Common myeloid progenitor, CD34-positive (primary cell): ENCODE measurements around the gene GABBR1.
"Not testable (repeated sequence)": the region's sequence is repeated elsewhere in the genome, so short reads cannot be mapped to it uniquely, and the experiment has no call there.

Source experiments
- CTCF ChIA-PET: fragments of 350-600 bp; sonication (Branson Sonifier 250); formaldehyde crosslinking; loops from one replicate; lab custom pipeline; 2021; ENCODE audit warnings: antibody characterized with exemption; lab: Charles Lee
- POLR2A ChIA-PET: fragments of 350-600 bp; sonication (Branson Sonifier 250); formaldehyde crosslinking; loops from one replicate; lab custom pipeline; 2021; ENCODE audit warnings: antibody characterized with exemption; lab: Charles Lee
- DNase-seq, 3 donors: peaks; one replicate each; pipeline versions ENCODE4 v3.0.0 to v3.0.0-alpha.2; 2013
- H3K27ac ChIP-seq, 2 experiments: 1 replicate in 1 of 2; 2 replicates in 1 of 2; pipeline ENCODE4 v1.7.0; 2013; ENCODE audit warnings: inconsistent platforms in 2 of 2, low read length in 2 of 2, mild to moderate bottlenecking in 2 of 2, low read depth in 1 of 2, moderate library complexity in 1 of 2; ENCODE audit not compliant: severe bottlenecking in 2 of 2, insufficient read depth in 1 of 2, poor library complexity in 1 of 2
- H3K27me3 ChIP-seq, 5 experiments: replicated peaks in 2 of 5; 1 replicate in 3 of 5; 2 replicates in 2 of 5; pipeline versions ENCODE4 v1.6.1 to v1.7.0; 2013; ENCODE audit warnings: low read length in 4 of 5, mild to moderate bottlenecking in 2 of 5, moderate library complexity in 2 of 5, inconsistent platforms in 1 of 5; ENCODE audit not compliant: insufficient read depth in 5 of 5, control insufficient read depth in 4 of 5
- H3K36me3 ChIP-seq, 4 experiments: 1 replicate in 2 of 4; 2 replicates in 2 of 4; pipeline versions ENCODE4 v1.6.1 to v1.7.0; 2013; ENCODE audit warnings: low read length in 3 of 4, control low read depth in 1 of 4, mild to moderate bottlenecking in 1 of 4; ENCODE audit not compliant: control insufficient read depth in 4 of 4, insufficient read depth in 4 of 4
- H3K4me1 ChIP-seq, 4 experiments: 1 replicate in 3 of 4; 2 replicates in 1 of 4; pipeline versions ENCODE4 v1.6.1 to v1.7.1; 2013; ENCODE audit warnings: low read length in 3 of 4, mild to moderate bottlenecking in 3 of 4, control low read depth in 1 of 4, inconsistent platforms in 1 of 4, moderate library complexity in 1 of 4; ENCODE audit not compliant: control insufficient read depth in 4 of 4, insufficient read depth in 4 of 4; ENCODE audit errors: control extremely low read depth in 1 of 4
- H3K4me3 ChIP-seq, 7 experiments: 1 replicate in 4 of 7; 2 replicates in 3 of 7; pipeline versions ENCODE4 v1.5.1 to v1.7.0; 2013; ENCODE audit warnings: mild to moderate bottlenecking in 7 of 7, low read length in 6 of 7, moderate library complexity in 6 of 7, inconsistent platforms in 2 of 7, low read depth in 2 of 7, control low read depth in 1 of 7; ENCODE audit not compliant: insufficient read depth in 4 of 7, control insufficient read depth in 1 of 7; ENCODE audit errors: extremely low read depth in 1 of 7
- H3K9me3 ChIP-seq, 5 experiments: 1 replicate in 4 of 5; 2 replicates in 1 of 5; pipeline versions ENCODE4 v1.6.1 to v1.7.1; 2013; ENCODE audit warnings: low read length in 4 of 5, mild to moderate bottlenecking in 2 of 5, inconsistent platforms in 1 of 5, low read depth in 1 of 5, moderate library complexity in 1 of 5; ENCODE audit not compliant: control insufficient read depth in 4 of 5, insufficient read depth in 2 of 5; ENCODE audit errors: control extremely low read depth in 1 of 5
- WGBS: methylation state at CpG from one replicate; pipeline ENCODE4 v1.1.5; 2013; ENCODE audit not compliant: insufficient coverage; 5-methylcytosine and 5-hydroxymethylcytosine counted together

Gene GABBR1

GRCh38 chr6:29667158-29667557 lies 34.2 kb upstream of the GABBR1 start:
- no peak for DNase-seq
- H3K9me3 ChIP-seq, result no peaks in the 10 kb centered on the region
- no peak overlapping the region for H3K4me3 ChIP-seq
- CTCF ChIA-PET, result interaction anchor here (1.8 to 7.1 kb wide), 3 partner anchors 10 to 29 kb away, joined by 6 to 65 read pairs (median 7); partner anchors contain the start of gene MOG
- H3K27ac ChIP-seq, result no peak overlapping the region
- WGBS, result 89% methylated on average over 3 of the region's 5 CpGs
- H3K4me1 ChIP-seq, result no peaks in the 10 kb centered on the region
- peaks cover 2 to 9% (median 5%) of the 10 kb centered on the region in 5 experiments for H3K27me3 ChIP-seq
- peaks cover 0 to 2% (median 0%) of the 10 kb centered on the region in 4 experiments for H3K36me3 ChIP-seq
- POLR2A ChIA-PET, result no interaction called here

GRCh38 chr6:29666826-29667130 lies 33.8 kb upstream of the GABBR1 start:
- H3K27ac ChIP-seq, result no peak overlapping the region
- no CpG with 5 or more reads among the region's 1 CpG for WGBS
- no peak overlapping the region for H3K4me3 ChIP-seq
- ChIA-PET CTCF (interaction anchor here (0.8 to 7.1 kb wide), 4 partner anchors 9 to 30 kb away, joined by 4 to 65 read pairs (median 6); partner anchors contain the start of gene MOG), POLR2A (no interaction called here)
- H3K9me3 ChIP-seq, result no peaks in the 10 kb centered on the region
- H3K36me3 ChIP-seq, result peaks cover 0 to 2% (median 0%) of the 10 kb centered on the region in 4 experiments
- H3K4me1 ChIP-seq, result no peaks in the 10 kb centered on the region
- peaks cover 2 to 10% (median 6%) of the 10 kb centered on the region in 5 experiments for H3K27me3 ChIP-seq
- DNase-seq, result no peak

GRCh38 chr6:29665942-29666825 lies 33.2 kb upstream of the GABBR1 start:
- POLR2A ChIA-PET, result no interaction called here

GRCh38 chr6:29663300-29664042 lies 30.5 kb upstream of the GABBR1 start:
- H3K9me3 ChIP-seq, result no peaks in the 10 kb centered on the region
- H3K27me3 ChIP-seq, result peaks cover 0 to 11% (median 8%) of the 10 kb centered on the region in 5 experiments
- no peak overlapping the region for H3K27ac ChIP-seq
- ChIA-PET CTCF (interaction anchor here (1.2 to 7.1 kb wide), 3 partner anchors 10 to 13 kb away, joined by 4 to 65 read pairs (median 5); no protein-coding TSS in a partner anchor), POLR2A (no interaction called here)
- H3K4me3 ChIP-seq, result no peak overlapping the region
- WGBS, result 88% methylated on average over 2 of the region's 5 CpGs
- DNase-seq, result no peak
- H3K4me1 ChIP-seq, result no peaks in the 10 kb centered on the region
- H3K36me3 ChIP-seq, result no peaks in the 10 kb centered on the region

More at GRCh38 chr6:29665942-29666825, 33.2 kb upstream of the GABBR1 start:
- Histone ChIP-seq H3K27ac (no peak overlapping the region), H3K4me3 (no peak overlapping the region), H3K27me3 (peaks cover 2 to 12% (median 6%) of the 10 kb centered on the region in 5 experiments), H3K4me1 (no peaks in the 10 kb centered on the region), H3K9me3 (no peaks in the 10 kb centered on the region), H3K36me3 (no peaks in the 10 kb centered on the region)
- 85% methylated on average over 6 of the region's 8 CpGs for WGBS
- CTCF ChIA-PET, result interaction anchor here (0.8 to 7.1 kb wide), 5 partner anchors 9 to 30 kb away, joined by 3 to 65 read pairs (median 6); partner anchors contain the start of gene MOG
- no peak for DNase-seq

- H3K27me3 ChIP-seq, result peaks cover 0 to 11% (median 8%) of the 10 kb centered on the region in 5 experiments
- 47% methylated on average over 7 of the region's 14 CpGs for WGBS
- DNase-seq, POLR2A ChIA-PET, H3K27ac ChIP-seq, H3K4me1 ChIP-seq, H3K9me3 ChIP-seq, H3K36me3 ChIP-seq, H3K4me3 ChIP-seq: not testable (repeated sequence)
- CTCF ChIA-PET, result interaction anchor here (0.9 to 7.1 kb wide), 4 partner anchors 8 to 35 kb away, joined by 3 to 65 read pairs (median 4); no protein-coding TSS in a partner anchor
These were observed 28.6 kb upstream of the GABBR1 start for GRCh38 chr6:29661502-29662141.

- ChIA-PET POLR2A (no interaction called here), CTCF (interaction anchor here (0.9 to 7.1 kb wide), 4 partner anchors 7 to 36 kb away, joined by 3 to 65 read pairs (median 4); no protein-coding TSS in a partner anchor)
- Histone ChIP-seq H3K9me3 (no peaks in the 10 kb centered on the region), H3K4me3 (no peak overlapping the region), H3K36me3 (no peaks in the 10 kb centered on the region), H3K27me3 (peaks cover 3 to 14% (median 9%) of the 10 kb centered on the region in 5 experiments), H3K27ac (no peak overlapping the region), H3K4me1 (no peaks in the 10 kb centered on the region)
- no peak for DNase-seq
- no CpG with 5 or more reads among the region's 3 CpGs for WGBS
These were observed 28.1 kb upstream of the GABBR1 start for GRCh38 chr6:29661071-29661470.
